AG09309 (cell line): ENCODE data around the gene CNPY1.

Source experiments
- DNase-seq: peaks from one replicate; pipeline ENCODE4 v3.0.0-alpha.2; 2010; ENCODE audit warnings: low read depth
- H3K4me3 ChIP-seq: 2 replicates; pipeline ENCODE4 v1.5.1; 2011; ENCODE audit warnings: mild to moderate bottlenecking, low read depth, low read length, moderate library complexity; ENCODE audit not compliant: control insufficient read depth
- CTCF ChIP-seq: IDR thresholded peaks from 2 replicates; pipeline ENCODE4 v1.5.1; 2011; ENCODE audit warnings: mild to moderate bottlenecking, low read depth, low read length, inconsistent platforms; ENCODE audit not compliant: insufficient read depth, control insufficient read depth; ENCODE audit errors: missing control alignments

CNPY1 gene

GRCh38 chr7:155584763-155585531 lies 38.6 kb upstream of the CNPY1 start:
- DNase-seq = no peak
- H3K4me3 ChIP-seq = no peak overlapping the region
- TF ChIP-seq CTCF = no peak

GRCh38 chr7:155584261-155584660 lies 37.9 kb upstream of the CNPY1 start:
- H3K4me3 ChIP-seq = no peak overlapping the region
- TF ChIP-seq CTCF = no peak
- no peak for DNase-seq

GRCh38 chr7:155583636-155584035 lies 37.3 kb upstream of the CNPY1 start:
- TF ChIP-seq CTCF = no peak
- H3K4me3 ChIP-seq = no peak overlapping the region
- no peak for DNase-seq

GRCh38 chr7:155581954-155582353 lies 35.6 kb upstream of the CNPY1 start:
- H3K4me3 ChIP-seq = no peak overlapping the region
- no peak for TF ChIP-seq CTCF
- no peak for DNase-seq

GRCh38 chr7:155581107-155581830 lies 34.9 kb upstream of the CNPY1 start:
- TF ChIP-seq CTCF = no peak
- no peak overlapping the region for H3K4me3 ChIP-seq
- no peak for DNase-seq

GRCh38 chr7:155580367-155580766 lies 34.0 kb upstream of the CNPY1 start:
- TF ChIP-seq CTCF = no peak
- H3K4me3 ChIP-seq = no peak overlapping the region
- no peak for DNase-seq
